ENCODE data around the gene APOB. TPM values are rescaled to one million over a fixed set of nuclear protein-coding genes. Genes with fewer than 3 reads are reported as not detected.

The APOB gene
- total and polyA plus RNA-seq, 2 of the 13 experiments (the other 11 are each of a cell fraction or from before 2014, with no cell fraction given) = 1,569 to 2,515 TPM

- TF ChIP-seq POGK (CRISPR knock-in tag; conservative IDR thresholded peaks at IDR 0.05) (no peak), MTA3 (CRISPR knock-in tag; IDR thresholded peaks at IDR 0.05) (no peak), TMF1 (CRISPR knock-in tag; IDR thresholded peaks at IDR 0.05; ENCODE audit: low read depth) (no peak), PPARG (CRISPR knock-in tag; conservative IDR thresholded peaks at IDR 0.05) (no peak), SKI (IDR thresholded peaks at IDR 0.05; ENCODE audit: partially characterized antibody) (no peak), ZNF800 (CRISPR knock-in tag; IDR thresholded peaks at IDR 0.05) (no peak), BRD4 (CRISPR knock-in tag; IDR thresholded peaks at IDR 0.05) (no peak), GPBP1L1 (CRISPR knock-in tag; IDR thresholded peaks at IDR 0.05) (no peak), MAZ (IDR thresholded peaks at IDR 0.05; ENCODE audit: borderline replicate concordance, low read depth, low read length) (no peak), MAZ (CRISPR knock-in tag; IDR thresholded peaks at IDR 0.05; ENCODE audit: low read depth) (0 out of 2 replicates have a peak, but pooled peaks have one; percentile 44), E2F5 (CRISPR knock-in tag; conservative IDR thresholded peaks at IDR 0.05) (no peak), MEIS1 (CRISPR knock-in tag; IDR thresholded peaks at IDR 0.05; ENCODE audit: borderline replicate concordance) (no peak), GPN1 (CRISPR knock-in tag; IDR thresholded peaks at IDR 0.05; ENCODE audit: borderline replicate concordance) (no peak), ZNF468 (CRISPR knock-in tag; IDR thresholded peaks at IDR 0.05) (no peak), SPEN (CRISPR knock-in tag; IDR thresholded peaks at IDR 0.05; ENCODE audit: low read depth) (no peak), ZNF816 (CRISPR knock-in tag; IDR thresholded peaks at IDR 0.05; ENCODE audit: borderline replicate concordance) (0 out of 2 replicates have a peak, but pooled peaks have one; percentile 47)
- TF ChIP-seq, protein P1, sequence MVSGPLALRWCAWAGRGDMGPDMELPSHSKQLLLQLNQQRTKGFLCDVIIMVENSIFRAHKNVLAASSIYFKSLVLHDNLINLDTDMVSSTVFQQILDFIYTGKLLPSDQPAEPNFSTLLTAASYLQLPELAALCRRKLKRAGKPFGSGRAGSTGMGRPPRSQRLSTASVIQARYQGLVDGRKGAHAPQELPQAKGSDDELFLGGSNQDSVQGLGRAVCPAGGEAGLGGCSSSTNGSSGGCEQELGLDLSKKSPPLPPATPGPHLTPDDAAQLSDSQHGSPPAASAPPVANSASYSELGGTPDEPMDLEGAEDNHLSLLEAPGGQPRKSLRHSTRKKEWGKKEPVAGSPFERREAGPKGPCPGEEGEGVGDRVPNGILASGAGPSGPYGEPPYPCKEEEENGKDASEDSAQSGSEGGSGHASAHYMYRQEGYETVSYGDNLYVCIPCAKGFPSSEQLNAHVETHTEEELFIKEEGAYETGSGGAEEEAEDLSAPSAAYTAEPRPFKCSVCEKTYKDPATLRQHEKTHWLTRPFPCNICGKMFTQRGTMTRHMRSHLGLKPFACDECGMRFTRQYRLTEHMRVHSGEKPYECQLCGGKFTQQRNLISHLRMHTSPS (CRISPR knock-in tag; IDR thresholded peaks at IDR 0.05; ENCODE audit: low read depth) = no peak
- TF ChIP-seq, protein P2, sequence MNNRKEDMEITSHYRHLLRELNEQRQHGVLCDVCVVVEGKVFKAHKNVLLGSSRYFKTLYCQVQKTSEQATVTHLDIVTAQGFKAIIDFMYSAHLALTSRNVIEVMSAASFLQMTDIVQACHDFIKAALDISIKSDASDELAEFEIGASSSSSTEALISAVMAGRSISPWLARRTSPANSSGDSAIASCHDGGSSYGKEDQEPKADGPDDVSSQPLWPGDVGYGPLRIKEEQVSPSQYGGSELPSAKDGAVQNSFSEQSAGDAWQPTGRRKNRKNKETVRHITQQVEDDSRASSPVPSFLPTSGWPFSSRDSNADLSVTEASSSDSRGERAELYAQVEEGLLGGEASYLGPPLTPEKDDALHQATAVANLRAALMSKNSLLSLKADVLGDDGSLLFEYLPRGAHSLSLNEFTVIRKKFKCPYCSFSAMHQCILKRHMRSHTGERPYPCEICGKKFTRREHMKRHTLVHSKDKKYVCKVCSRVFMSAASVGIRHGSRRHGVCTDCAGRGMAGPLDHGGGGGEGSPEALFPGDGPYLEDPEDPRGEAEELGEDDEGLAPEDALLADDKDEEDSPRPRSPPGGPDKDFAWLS (CRISPR knock-in tag; IDR thresholded peaks at IDR 0.05; ENCODE audit: borderline replicate concordance) = no peak
These were observed 25.6 kb downstream of the APOB start (continued) for GRCh38 chr2:21018290-21018689.

Data from HepG2 (cell line).